Liver (tissue), 2 donors: ENCODE measurements around the gene MMP13.

ENCODE experiments used
- EGR1 ChIP-seq, 2 donors: IDR thresholded peaks; 2 replicates each; pipeline ENCODE4 v1.6.1; 2016 to 2018; ENCODE audit warnings: antibody characterized with exemption in 2 of 2, low read depth in 2 of 2
- GABPA ChIP-seq, 2 donors: IDR thresholded peaks in 1 of 2; conservative IDR thresholded peaks in 1 of 2; 2 replicates each; pipeline ENCODE4 v1.6.1; 2016; ENCODE audit warnings: antibody characterized with exemption in 2 of 2, mild to moderate bottlenecking in 1 of 2, moderate library complexity in 1 of 2
- TAF1 ChIP-seq: conservative IDR thresholded peaks from 2 replicates; pipeline ENCODE4 v1.6.1; 2016; ENCODE audit warnings: antibody characterized with exemption, mild to moderate bottlenecking
- donor health status: healthy.

GRCh38 chr11:102929166-102929565 lies 26.4 kb downstream of the MMP13 start:
- TF ChIP-seq TAF1 (no peak), EGR1 (IDR thresholded peaks at IDR 0.05; ENCODE audit: low read depth in 2 of 2) (no peak), GABPA (IDR thresholded peaks at IDR 0.05 in 1 of 2, conservative IDR thresholded peaks at IDR 0.05 in 1 of 2) (no peak)
